ENCODE results near the gene GALM.

DNA sequence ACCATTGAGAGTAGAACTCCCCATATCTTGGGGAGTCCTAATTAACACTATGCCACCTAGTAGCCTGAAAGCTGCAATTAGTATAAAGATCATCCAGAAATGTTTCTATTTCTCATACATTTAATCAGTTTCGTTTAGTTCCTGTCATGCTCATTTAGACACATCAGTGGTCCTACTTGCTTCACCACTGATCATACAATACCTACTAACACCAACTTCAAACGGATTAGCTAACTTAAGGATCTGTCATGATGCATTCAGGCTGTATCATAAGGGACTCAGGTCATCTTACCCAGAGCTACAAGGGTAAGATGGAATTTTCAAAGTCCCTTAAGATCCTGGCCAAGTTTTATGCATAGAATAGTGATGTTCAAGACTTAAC is 78.5 kb downstream of the GALM start:
- TF ChIP-seq, protein P1, sequence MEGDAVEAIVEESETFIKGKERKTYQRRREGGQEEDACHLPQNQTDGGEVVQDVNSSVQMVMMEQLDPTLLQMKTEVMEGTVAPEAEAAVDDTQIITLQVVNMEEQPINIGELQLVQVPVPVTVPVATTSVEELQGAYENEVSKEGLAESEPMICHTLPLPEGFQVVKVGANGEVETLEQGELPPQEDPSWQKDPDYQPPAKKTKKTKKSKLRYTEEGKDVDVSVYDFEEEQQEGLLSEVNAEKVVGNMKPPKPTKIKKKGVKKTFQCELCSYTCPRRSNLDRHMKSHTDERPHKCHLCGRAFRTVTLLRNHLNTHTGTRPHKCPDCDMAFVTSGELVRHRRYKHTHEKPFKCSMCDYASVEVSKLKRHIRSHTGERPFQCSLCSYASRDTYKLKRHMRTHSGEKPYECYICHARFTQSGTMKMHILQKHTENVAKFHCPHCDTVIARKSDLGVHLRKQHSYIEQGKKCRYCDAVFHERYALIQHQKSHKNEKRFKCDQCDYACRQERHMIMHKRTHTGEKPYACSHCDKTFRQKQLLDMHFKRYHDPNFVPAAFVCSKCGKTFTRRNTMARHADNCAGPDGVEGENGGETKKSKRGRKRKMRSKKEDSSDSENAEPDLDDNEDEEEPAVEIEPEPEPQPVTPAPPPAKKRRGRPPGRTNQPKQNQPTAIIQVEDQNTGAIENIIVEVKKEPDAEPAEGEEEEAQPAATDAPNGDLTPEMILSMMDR (IDR thresholded peaks at IDR 0.05; ENCODE audit: poor library complexity): no peak
- no peak for TF ChIP-seq EZH2phosphoT487 (IDR thresholded peaks at IDR 0.05; ENCODE audit: low read depth, severe bottlenecking, unreplicated experiment)

Data from hepatocyte (in vitro differentiated cells).